NB4 (cell line): ENCODE data around the gene FETUB.

Experiments
- MYC ChIP-seq: IDR thresholded peaks from 2 replicates; pipeline ENCODE4 v1.6.1; 2011; ENCODE audit warnings: low read depth, low read length
- POLR2A ChIP-seq: IDR thresholded peaks from 2 replicates; pipeline ENCODE4 v1.6.1; 2011; ENCODE audit warnings: mild to moderate bottlenecking; ENCODE audit not compliant: insufficient read length; ENCODE audit errors: extremely low read depth
- TF ChIP-seq, protein P1 (sequence below): IDR thresholded peaks from one replicate; pipeline ENCODE4 v1.5.1; 2012; ENCODE audit warnings: low read depth, low read length
- TF ChIP-seq, protein P2 (sequence below): IDR thresholded peaks from 2 replicates; pipeline ENCODE4 v1.6.1; 2011; ENCODE audit warnings: low read depth, low read length

GRCh38 chr3:186669378-186670084 is 29.3 kb downstream of the FETUB start:
- no peak for TF ChIP-seq POLR2A
- no peak for TF ChIP-seq MYC
- TF ChIP-seq, protein P1, sequence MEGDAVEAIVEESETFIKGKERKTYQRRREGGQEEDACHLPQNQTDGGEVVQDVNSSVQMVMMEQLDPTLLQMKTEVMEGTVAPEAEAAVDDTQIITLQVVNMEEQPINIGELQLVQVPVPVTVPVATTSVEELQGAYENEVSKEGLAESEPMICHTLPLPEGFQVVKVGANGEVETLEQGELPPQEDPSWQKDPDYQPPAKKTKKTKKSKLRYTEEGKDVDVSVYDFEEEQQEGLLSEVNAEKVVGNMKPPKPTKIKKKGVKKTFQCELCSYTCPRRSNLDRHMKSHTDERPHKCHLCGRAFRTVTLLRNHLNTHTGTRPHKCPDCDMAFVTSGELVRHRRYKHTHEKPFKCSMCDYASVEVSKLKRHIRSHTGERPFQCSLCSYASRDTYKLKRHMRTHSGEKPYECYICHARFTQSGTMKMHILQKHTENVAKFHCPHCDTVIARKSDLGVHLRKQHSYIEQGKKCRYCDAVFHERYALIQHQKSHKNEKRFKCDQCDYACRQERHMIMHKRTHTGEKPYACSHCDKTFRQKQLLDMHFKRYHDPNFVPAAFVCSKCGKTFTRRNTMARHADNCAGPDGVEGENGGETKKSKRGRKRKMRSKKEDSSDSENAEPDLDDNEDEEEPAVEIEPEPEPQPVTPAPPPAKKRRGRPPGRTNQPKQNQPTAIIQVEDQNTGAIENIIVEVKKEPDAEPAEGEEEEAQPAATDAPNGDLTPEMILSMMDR, result no peak
- TF ChIP-seq, protein P2, sequence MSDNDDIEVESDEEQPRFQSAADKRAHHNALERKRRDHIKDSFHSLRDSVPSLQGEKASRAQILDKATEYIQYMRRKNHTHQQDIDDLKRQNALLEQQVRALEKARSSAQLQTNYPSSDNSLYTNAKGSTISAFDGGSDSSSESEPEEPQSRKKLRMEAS, result no peak
